Loucy (cell line): ENCODE results near the gene PDE8A.

Experiments
- H2AFZ ChIP-seq: fragments of 200-600 bp; sonication (generic); 2 replicates; pipeline ENCODE4 v1.6.0; 2016; ENCODE audit warnings: antibody characterized with exemption, mild to moderate bottlenecking, low read length, moderate library complexity
- H3F3A ChIP-seq: fragments of 200-600 bp; 2 replicates; pipeline ENCODE4 v1.6.0; 2016; ENCODE audit warnings: antibody characterized with exemption, low read depth, mild to moderate bottlenecking
- H3K27me3 ChIP-seq: fragments of 200-600 bp; sonication (generic); 2 replicates; pipeline ENCODE4 v1.6.1; 2014; ENCODE audit warnings: low read length, mild to moderate bottlenecking; ENCODE audit not compliant: insufficient read depth, poor library complexity, severe bottlenecking
- H3K36me3 ChIP-seq: fragments of 200-600 bp; sonication (generic); 2 replicates; pipeline ENCODE4 v1.6.1; 2016; ENCODE audit warnings: low read length; ENCODE audit not compliant: insufficient read depth
- H3K4me1 ChIP-seq: fragments of 200-600 bp; sonication (generic); 2 replicates; pipeline ENCODE4 v1.5.1; 2014; ENCODE audit warnings: low read length, mild to moderate bottlenecking; ENCODE audit not compliant: insufficient read depth, poor library complexity, severe bottlenecking
- H3K4me2 ChIP-seq: fragments of 200-600 bp; sonication (generic); 2 replicates; pipeline ENCODE4 v1.6.0; 2014; ENCODE audit warnings: antibody characterized with exemption, low read length, low read depth, mild to moderate bottlenecking; ENCODE audit not compliant: poor library complexity, severe bottlenecking
- H3K4me3 ChIP-seq: fragments of 200-600 bp; sonication (generic); 2 replicates; pipeline ENCODE4 v1.5.1; 2014; ENCODE audit warnings: low read length, mild to moderate bottlenecking, mixed read lengths; ENCODE audit not compliant: poor library complexity, severe bottlenecking
- H3K79me2 ChIP-seq: fragments of 200-600 bp; sonication (generic); 2 replicates; pipeline ENCODE4 v1.6.1; 2014; ENCODE audit warnings: low read length; ENCODE audit not compliant: insufficient read depth
- H3K9ac ChIP-seq: fragments of 200-600 bp; sonication (generic); 2 replicates; pipeline ENCODE4 v1.6.0; 2014; ENCODE audit warnings: mild to moderate bottlenecking, low read depth, low read length, moderate library complexity; ENCODE audit not compliant: poor library complexity, severe bottlenecking
- H3K9me2 ChIP-seq: fragments of 200-600 bp; sonication (generic); replicated peaks from 2 replicates; pipeline ENCODE4 v1.6.1; 2016; ENCODE audit warnings: low read depth, low read length, mixed read lengths
- H3K9me3 ChIP-seq: fragments of 200-600 bp; sonication (generic); 2 replicates; pipeline ENCODE4 v1.6.1; 2014; ENCODE audit warnings: mild to moderate bottlenecking, antibody characterized with exemption, low read length, low read depth; ENCODE audit not compliant: insufficient read depth
- H4K20me1 ChIP-seq: fragments of 200-600 bp; sonication (generic); 2 replicates; pipeline ENCODE4 v1.6.0; 2014; ENCODE audit warnings: antibody characterized with exemption, low read length, mild to moderate bottlenecking; ENCODE audit not compliant: insufficient read depth, poor library complexity, severe bottlenecking
- CTCF ChIP-seq: fragments of 200-600 bp; sonication (generic); conservative IDR thresholded peaks from 2 replicates; pipeline ENCODE4 v1.5.1; 2014; ENCODE audit warnings: mild to moderate bottlenecking, antibody characterized with exemption, low read length
- EZH2phosphoT487 ChIP-seq: fragments of 200-600 bp; IDR thresholded peaks from 2 replicates; pipeline ENCODE4 v1.6.1; 2018; ENCODE audit warnings: antibody characterized with exemption, mild to moderate bottlenecking, moderate library complexity, borderline replicate concordance

The PDE8A gene

DNA sequence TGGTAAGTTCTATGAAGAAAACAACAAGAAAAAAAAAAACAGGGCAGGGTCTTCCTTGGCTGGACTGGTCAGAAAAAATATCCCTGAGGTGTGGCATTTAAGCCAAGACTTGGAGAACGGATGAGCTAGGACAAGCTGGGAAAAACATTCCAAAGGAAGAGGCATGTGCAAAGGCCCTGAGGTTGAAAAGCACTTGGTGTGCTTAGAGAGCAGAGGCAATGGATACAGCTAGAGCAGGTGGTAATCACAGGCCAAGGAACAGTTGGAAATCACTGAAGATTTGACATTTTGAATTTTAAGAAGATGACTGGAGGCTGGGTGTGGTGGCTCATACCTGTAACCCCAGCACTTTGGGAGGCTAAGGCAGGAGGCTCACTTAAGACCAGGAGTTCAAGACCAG, 42.9 kb upstream of the PDE8A start:
- TF ChIP-seq EZH2phosphoT487 (no peak), CTCF (no peak)
- Histone ChIP-seq H3K36me3 (no peaks in the 10 kb centered on the region), H3K9ac (no peak overlapping the region), H3K4me3 (no peak overlapping the region), H3K9me3 (no peaks in the 10 kb centered on the region), H4K20me1 (no peaks in the 10 kb centered on the region), H3F3A (no peaks in the 10 kb centered on the region), H3K27me3 (no peaks in the 10 kb centered on the region), H3K9me2 (no peaks in the 10 kb centered on the region), H3K4me2 (no peak overlapping the region), H2AFZ (no peak overlapping the region), H3K4me1 (no peaks in the 10 kb centered on the region), H3K79me2 (no peaks in the 10 kb centered on the region)

GRCh38 chr15:84940399-84940798, 41.3 kb upstream of the PDE8A start:
- H3K27me3 ChIP-seq, result no peaks in the 10 kb centered on the region
- H3K79me2 ChIP-seq, result no peaks in the 10 kb centered on the region
- no peaks in the 10 kb centered on the region for H4K20me1 ChIP-seq
- no peaks in the 10 kb centered on the region for H3K9me3 ChIP-seq
- H3K4me1 ChIP-seq, result no peaks in the 10 kb centered on the region
- H3K4me3 ChIP-seq, result no peak overlapping the region
- no peak overlapping the region for H3K9ac ChIP-seq
- no peak overlapping the region for H2AFZ ChIP-seq
- H3K9me2 ChIP-seq, result no peaks in the 10 kb centered on the region
- TF ChIP-seq CTCF (no peak), EZH2phosphoT487 (no peak)
- H3K36me3 ChIP-seq, result no peaks in the 10 kb centered on the region
- no peaks in the 10 kb centered on the region for H3F3A ChIP-seq
- no peak overlapping the region for H3K4me2 ChIP-seq

GRCh38 chr15:84942456-84942855, 39.2 kb upstream of the PDE8A start:
- H3K9ac ChIP-seq, result no peak overlapping the region

More at GRCh38 chr15:84942456-84942855, 39.2 kb upstream of the PDE8A start:
- Histone ChIP-seq H3K4me3 (no peak overlapping the region), H3K4me2 (no peak overlapping the region), H3K79me2 (no peaks in the 10 kb centered on the region), H3K27me3 (no peaks in the 10 kb centered on the region), H3K36me3 (no peaks in the 10 kb centered on the region), H3K9me2 (no peaks in the 10 kb centered on the region), H3K4me1 (no peaks in the 10 kb centered on the region), H3K9me3 (no peaks in the 10 kb centered on the region), H3F3A (no peaks in the 10 kb centered on the region), H4K20me1 (no peaks in the 10 kb centered on the region), H2AFZ (no peak overlapping the region)
- TF ChIP-seq CTCF (no peak), EZH2phosphoT487 (no peak)
